Ascending aorta (tissue), 2 donors: ENCODE data around the gene IGLON5. TPM values are rescaled to one million over a fixed set of nuclear protein-coding genes. Genes with fewer than 3 reads are reported as not detected.

ENCODE experiments used
- DNase-seq, 2 donors: peaks; one replicate each; pipeline ENCODE4 v3.0.0-alpha.2; 2019; ENCODE audit warnings: low spot score in 2 of 2
- H3K27ac ChIP-seq, 2 donors: fragments of 200-600 bp; sonication (generic); one replicate each; pipeline ENCODE4 v1.5.1; 2016 to 2017; ENCODE audit warnings: mild to moderate bottlenecking in 1 of 2
- H3K27me3 ChIP-seq: fragments of 200-600 bp; sonication (generic); one replicate; pipeline ENCODE4 v1.5.1; 2017
- H3K36me3 ChIP-seq, 2 donors: fragments of 200-600 bp; sonication (generic); one replicate each; pipeline ENCODE4 v1.5.1; 2016
- H3K4me1 ChIP-seq, 2 donors: fragments of 200-600 bp; sonication (generic); one replicate each; pipeline ENCODE4 v1.5.1; 2016 to 2017; ENCODE audit warnings: mild to moderate bottlenecking in 1 of 2
- H3K4me3 ChIP-seq, 2 donors: fragments of 200-600 bp; sonication (generic); one replicate each; pipeline ENCODE4 v1.5.1; 2016 to 2017; ENCODE audit warnings: mild to moderate bottlenecking in 1 of 2
- H3K9me3 ChIP-seq, 2 donors: fragments of 200-600 bp; sonication (generic); one replicate each; pipeline ENCODE4 v1.5.1; 2016
- CTCF ChIP-seq, 3 experiments: fragments of 200-600 bp in 2 of 3; fragments of 450-650 bp in 1 of 3; sonication (generic) in 2 of 3; IDR thresholded peaks; one replicate each; pipeline ENCODE4 v1.5.1; 2016 to 2019; ENCODE audit warnings: antibody characterized with exemption in 3 of 3, mild to moderate bottlenecking in 1 of 3, moderate library complexity in 1 of 3
- intact Hi-C: fragments of 100-400 bp; cut with DNase I; formaldehyde crosslinking; loops from one replicate; pipeline ENCODE4 v1.15.1; 2023
- total RNA-seq: library from RNA; depleted of rRNA; stranded (reverse); fragments of >200 nt; gene quantifications from one replicate; pipeline ENCODE4 v1.1.0, GENCODE V29; 2016

Gene IGLON5
- total RNA-seq, result 4.9 TPM

- Histone ChIP-seq H3K9me3 (no peaks in the 10 kb centered on the region), H3K36me3 (no peaks in the 10 kb centered on the region), H3K4me3 (no peak within 1 kb of the TSS), H3K4me1 (no peaks in the 10 kb centered on the region), H3K27ac (no peak within 1 kb of the TSS), H3K27me3 (no peaks in the 10 kb centered on the region)
- TF ChIP-seq CTCF (IDR thresholded peaks at IDR 0.05), result no peak
- intact Hi-C loops, result no loop called here
- no peak for DNase-seq
These were observed at the start of gene IGLON5 for GRCh38 chr19:51311351-51312257. Gene IGLON5 (plus strand): TSS chr19:51311644. CDS start chr19:51311848, 204 bp downstream.

- TF ChIP-seq CTCF (IDR thresholded peaks at IDR 0.05), result no peak
- no peak for DNase-seq
- H3K9me3 ChIP-seq, result no peaks in the 10 kb centered on the region
- H3K27me3 ChIP-seq, result no peaks in the 10 kb centered on the region
- no peak overlapping the region for H3K27ac ChIP-seq
- no peak overlapping the region for H3K4me3 ChIP-seq
- H3K4me1 ChIP-seq, result no peaks in the 10 kb centered on the region
- intact Hi-C loops, result no loop called here
- no peaks in the 10 kb centered on the region for H3K36me3 ChIP-seq
These were observed 47.6 kb upstream of the IGLON5 start for GRCh38 chr19:51263808-51264207.

- Histone ChIP-seq H3K4me3 (no peak overlapping the region), H3K9me3 (no peaks in the 10 kb centered on the region), H3K27ac (no peak overlapping the region), H3K36me3 (no peaks in the 10 kb centered on the region), H3K27me3 (no peaks in the 10 kb centered on the region), H3K4me1 (no peaks in the 10 kb centered on the region)
- no peak for DNase-seq
- intact Hi-C loops, result no loop called here
- TF ChIP-seq CTCF (IDR thresholded peaks at IDR 0.05), result no peak
These were observed 40.4 kb upstream of the IGLON5 start for GRCh38 chr19:51271067-51271466.

GRCh38 chr19:51272183-51272810 is 39.1 kb upstream of the IGLON5 start:
- Histone ChIP-seq H3K4me3 (no peak overlapping the region), H3K27ac (no peak overlapping the region), H3K4me1 (no peaks in the 10 kb centered on the region), H3K9me3 (no peaks in the 10 kb centered on the region), H3K36me3 (no peaks in the 10 kb centered on the region), H3K27me3 (no peaks in the 10 kb centered on the region)
- no peak for TF ChIP-seq CTCF (IDR thresholded peaks at IDR 0.05)
- intact Hi-C loops, result no loop called here
- DNase-seq, result no peak

GRCh38 chr19:51274049-51274770 is 37.2 kb upstream of the IGLON5 start:
- H3K4me1 ChIP-seq, result no peaks in the 10 kb centered on the region
- no peaks in the 10 kb centered on the region for H3K36me3 ChIP-seq
- H3K27ac ChIP-seq, result no peak overlapping the region
- intact Hi-C loops, result no loop called here
- DNase-seq, result no peak
- H3K9me3 ChIP-seq, result no peaks in the 10 kb centered on the region
- TF ChIP-seq CTCF (IDR thresholded peaks at IDR 0.05), result no peak
- no peaks in the 10 kb centered on the region for H3K27me3 ChIP-seq
- no peak overlapping the region for H3K4me3 ChIP-seq
